Chondrocyte (in vitro differentiated cells): Measurements from ENCODE around the gene ZBTB40. TPM values are rescaled to one million over a fixed set of nuclear protein-coding genes. Genes with fewer than 3 reads are reported as not detected.

Source experiments
- DNase-seq: peaks from one replicate; pipeline ENCODE4 v3.0.0; 2021; ENCODE audit warnings: mixed read lengths, low spot score
- H3K27ac Mint-ChIP-seq: one replicate; pipeline ENCODE4 v1.8.0; 2021; ENCODE audit warnings: mild to moderate bottlenecking, moderate library complexity, mixed read lengths; ENCODE audit not compliant: unreplicated experiment
- H3K27me3 Mint-ChIP-seq: 2 replicates; pipeline ENCODE4 v1.8.0; 2021; ENCODE audit warnings: low read depth, mixed read lengths
- H3K36me3 Mint-ChIP-seq: 2 replicates; pipeline ENCODE4 v1.8.0; 2021; ENCODE audit warnings: low read depth, mixed read lengths
- H3K4me1 Mint-ChIP-seq: 2 replicates; pipeline ENCODE4 v1.8.0; 2021; ENCODE audit warnings: low read depth, mild to moderate bottlenecking, mixed read lengths
- H3K4me3 Mint-ChIP-seq: one replicate; pipeline ENCODE4 v1.8.0; 2021; ENCODE audit warnings: mild to moderate bottlenecking, moderate library complexity, mixed read lengths; ENCODE audit not compliant: unreplicated experiment
- H3K9me3 Mint-ChIP-seq: 2 replicates; pipeline ENCODE4 v1.8.0; 2021; ENCODE audit warnings: low read depth, mixed read lengths
- CTCF ChIP-seq: fragments of 200-600 bp; sonication (generic); IDR thresholded peaks from 2 replicates; pipeline ENCODE4 v1.5.0; 2021; ENCODE audit warnings: antibody characterized with exemption, mild to moderate bottlenecking, moderate library complexity
- long read RNA-seq: library from polyadenylated mRNA; stranded (forward); transcript quantifications from one replicate; pipeline ENCODE4 v2.0.0, GENCODE V29; 2021
- total RNA-seq: library from RNA; stranded (reverse); gene quantifications from 3 replicates; pipeline ENCODE4 v1.2.1, GENCODE V29; 2021

ZBTB40 gene
- total RNA-seq = 15.9 to 20.6 TPM (median 16.3 TPM) in 3 replicates
- long read RNA-seq, full-length matches to known transcripts = 4 of 13 reads
- long read RNA-seq, partial matches to known transcripts = 0 of 13 reads
- long read RNA-seq, other reads (novel, unspliced or antisense) = 9 of 13 reads

- Mint-ChIP-seq H3K36me3 (no peaks in the 10 kb centered on the region), H3K9me3 (no peaks in the 10 kb centered on the region), H3K27ac (peak within 1 kb of the TSS; percentile 92), H3K27me3 (no peaks in the 10 kb centered on the region), H3K4me1 (peaks cover 60% of the 10 kb centered on the region), H3K4me3 (peak within 1 kb of the TSS; percentile 83)
- TF ChIP-seq CTCF = peak; percentile 36
- peak; percentile 98 for DNase-seq
Observed at GRCh38 chr1:22451702-22452480, at the start of gene ZBTB40. TSS of gene ZBTB40 (plus strand) at chr1:22451851. CDS start at chr1:22489949, 38,098 bp downstream.

GRCh38 chr1:22402356-22403053 lies 49.1 kb upstream of the ZBTB40 start:
- peaks cover 13% of the 10 kb centered on the region for H3K4me1 Mint-ChIP-seq
- no peaks in the 10 kb centered on the region for H3K36me3 Mint-ChIP-seq
- DNase-seq = no peak
- no peak for TF ChIP-seq CTCF
- peaks cover 40% of the 10 kb centered on the region for H3K27me3 Mint-ChIP-seq
- H3K9me3 Mint-ChIP-seq = no peaks in the 10 kb centered on the region
- H3K27ac Mint-ChIP-seq = no peak overlapping the region
- no peak overlapping the region for H3K4me3 Mint-ChIP-seq

- Mint-ChIP-seq H3K27me3 (peaks cover 32% of the 10 kb centered on the region), H3K4me3 (no peak overlapping the region), H3K4me1 (peaks cover 13% of the 10 kb centered on the region), H3K36me3 (no peaks in the 10 kb centered on the region), H3K27ac (no peak overlapping the region), H3K9me3 (no peaks in the 10 kb centered on the region)
- no peak for DNase-seq
- no peak for TF ChIP-seq CTCF
Observed at GRCh38 chr1:22404486-22404885, 47.2 kb upstream of the ZBTB40 start.

- H3K4me3 Mint-ChIP-seq = no peak overlapping the region
Observed at GRCh38 chr1:22406722-22407495, 44.7 kb upstream of the ZBTB40 start.

More at GRCh38 chr1:22406722-22407495, 44.7 kb upstream of the ZBTB40 start:
- H3K36me3 Mint-ChIP-seq = peaks cover 3% of the 10 kb centered on the region
- H3K27me3 Mint-ChIP-seq = peaks cover 21% of the 10 kb centered on the region
- no peak for TF ChIP-seq CTCF
- H3K9me3 Mint-ChIP-seq = peaks cover 4% of the 10 kb centered on the region
- no peak overlapping the region for H3K27ac Mint-ChIP-seq
- no peak for DNase-seq
- peaks cover 13% of the 10 kb centered on the region for H3K4me1 Mint-ChIP-seq
